IMR-90 (cell line): ENCODE measurements around the gene ITPR2. TPM values are rescaled to one million over a fixed set of nuclear protein-coding genes. Genes with fewer than 3 reads are reported as not detected.
"Not testable (repeated sequence)": the region's sequence is repeated elsewhere in the genome, so short reads cannot be mapped to it uniquely, and the experiment has no call there.

ENCODE experiments used
- ATAC-seq: fragments of 200-7000 bp; cut with Tn5 transposase; 2 replicates; pipeline ENCODE4 v1.9.1; 2020; ENCODE audit warnings: low read depth, mild to moderate bottlenecking, moderate library complexity
- BruUV-seq: library from RNA; stranded (reverse); fragments of 400-500 nt; replicated peaks from 2 replicates; lab custom pipeline; 2021; lab: Mats Ljungman, UMichigan
- CTCF ChIA-PET: fragments of 300-600 bp; formaldehyde crosslinking; extraction: SDS; loops from one replicate; lab custom pipeline; 2021; ENCODE audit warnings: antibody characterized with exemption; lab: Yijun Ruan, JAX
- POLR2A ChIA-PET: fragments of 300-600 bp; sonication (Branson Sonifier 250); formaldehyde crosslinking; loops from one replicate; lab custom pipeline; 2022; ENCODE audit warnings: antibody characterized with exemption; ENCODE audit not compliant: unreplicated experiment; lab: Charles Lee
- DNase-seq: peaks from one replicate; pipeline ENCODE4 v3.0.0; 2013
- H2AFZ ChIP-seq: replicated peaks from 2 replicates; pipeline ENCODE3; 2013; ENCODE audit warnings: low read length, mild to moderate bottlenecking; ENCODE audit not compliant: poor library complexity
- H2AK5ac ChIP-seq: 2 replicates; pipeline ENCODE4 v1.6.1; 2013; ENCODE audit warnings: low read depth, low read length, inconsistent platforms
- H2AK9ac ChIP-seq: replicated peaks from 2 replicates; pipeline ENCODE3; 2013; ENCODE audit warnings: mild to moderate bottlenecking, low read depth, low read length, moderate library complexity; ENCODE audit not compliant: poor library complexity
- H2BK120ac ChIP-seq: 2 replicates; pipeline ENCODE4 v1.6.1; 2013; ENCODE audit warnings: low read depth, low read length, inconsistent platforms
- H2BK15ac ChIP-seq: 3 replicates; pipeline ENCODE4 v1.6.1; 2013; ENCODE audit warnings: low read depth, low read length, inconsistent platforms
- H2BK20ac ChIP-seq: 2 replicates; pipeline ENCODE4 v1.6.1; 2013; ENCODE audit warnings: low read depth, mild to moderate bottlenecking, inconsistent platforms, low read length, moderate library complexity
- H2BK5ac ChIP-seq: 2 replicates; pipeline ENCODE4 v1.6.1; 2013; ENCODE audit warnings: mild to moderate bottlenecking, low read depth, low read length, inconsistent platforms; ENCODE audit not compliant: poor library complexity, severe bottlenecking
- H3K14ac ChIP-seq: replicated peaks from 2 replicates; pipeline ENCODE4 v1.6.1; 2013; ENCODE audit warnings: low read depth, low read length, inconsistent platforms
- H3K18ac ChIP-seq: 2 replicates; pipeline ENCODE4 v1.6.1; 2013; ENCODE audit warnings: low read depth, low read length, control low read depth
- H3K23ac ChIP-seq: 2 replicates; pipeline ENCODE4 v1.6.1; 2013; ENCODE audit warnings: low read depth, low read length, inconsistent platforms
- H3K27ac ChIP-seq: 2 replicates; pipeline ENCODE4 v1.5.1; 2013; ENCODE audit warnings: mild to moderate bottlenecking, control low read depth, low read length; ENCODE audit not compliant: insufficient read depth
- H3K27me3 ChIP-seq: 2 replicates; pipeline ENCODE4 v1.6.1; 2013; ENCODE audit warnings: low read length; ENCODE audit not compliant: control insufficient read depth, insufficient read depth
- H3K36me3 ChIP-seq: 2 replicates; pipeline ENCODE4 v1.6.1; 2013; ENCODE audit warnings: low read length, mixed read lengths; ENCODE audit not compliant: control insufficient read depth, insufficient read depth
- H3K4ac ChIP-seq: 2 replicates; pipeline ENCODE4 v1.6.1; 2013; ENCODE audit warnings: low read depth, low read length, inconsistent platforms
- H3K4me1 ChIP-seq: 2 replicates; pipeline ENCODE4 v1.6.1; 2013; ENCODE audit warnings: low read length, mixed read lengths; ENCODE audit not compliant: control insufficient read depth, insufficient read depth
- H3K4me2 ChIP-seq: 2 replicates; pipeline ENCODE4 v1.6.1; 2013; ENCODE audit warnings: low read depth, mild to moderate bottlenecking, control low read depth, low read length, moderate library complexity
- H3K4me3 ChIP-seq: 2 replicates; pipeline ENCODE4 v1.5.1; 2013; ENCODE audit warnings: low read depth, mild to moderate bottlenecking, control low read depth, low read length, moderate library complexity; ENCODE audit not compliant: insufficient read depth
- H3K56ac ChIP-seq: 2 replicates; pipeline ENCODE4 v1.6.1; 2013; ENCODE audit warnings: low read length, inconsistent platforms; ENCODE audit not compliant: insufficient read depth; ENCODE audit errors: extremely low read depth
- H3K79me1 ChIP-seq, 2 experiments: 2 replicates each; pipeline ENCODE4 v1.6.1; 2013; ENCODE audit warnings: low read length in 2 of 2, inconsistent platforms in 1 of 2, low read depth in 1 of 2
- H3K9ac ChIP-seq: 2 replicates; pipeline ENCODE4 v1.6.1; 2013; ENCODE audit warnings: low read depth, low read length, control low read depth
- H3K9me1 ChIP-seq: 2 replicates; pipeline ENCODE4 v1.6.1; 2013; ENCODE audit warnings: low read length, inconsistent platforms; ENCODE audit not compliant: insufficient read depth
- H3K9me3 ChIP-seq: 2 replicates; pipeline ENCODE4 v1.6.1; 2013; ENCODE audit warnings: low read length; ENCODE audit not compliant: control insufficient read depth, insufficient read depth
- H4K20me1 ChIP-seq: 2 replicates; pipeline ENCODE4 v1.6.1; 2013; ENCODE audit warnings: low read length, inconsistent platforms; ENCODE audit not compliant: insufficient read depth
- H4K5ac ChIP-seq: 2 replicates; pipeline ENCODE4 v1.6.1; 2013; ENCODE audit warnings: mild to moderate bottlenecking, low read depth, low read length, control low read depth
- H4K8ac ChIP-seq, 2 experiments: 2 replicates each; pipeline ENCODE4 v1.6.1; 2013; ENCODE audit warnings: low read depth in 2 of 2, low read length in 2 of 2, control low read depth in 1 of 2, inconsistent platforms in 1 of 2
- H4K91ac ChIP-seq: 2 replicates; pipeline ENCODE4 v1.6.1; 2013; ENCODE audit warnings: low read depth, low read length, inconsistent platforms; ENCODE audit not compliant: insufficient read depth
- CEBPB ChIP-seq: IDR thresholded peaks from 2 replicates; pipeline ENCODE4 v1.6.1; 2012; ENCODE audit warnings: low read depth, low read length, improper control_type of control experiment
- CTCF ChIP-seq: conservative IDR thresholded peaks from 2 replicates; pipeline ENCODE4 v1.5.1; 2012; ENCODE audit warnings: mild to moderate bottlenecking, low read depth, low read length, improper control_type of control experiment
- MAZ ChIP-seq: IDR thresholded peaks from 2 replicates; pipeline ENCODE4 v1.6.1; 2012; ENCODE audit warnings: low read depth, mild to moderate bottlenecking, low read length, improper control_type of control experiment, moderate library complexity, borderline replicate concordance
- NFE2L2 ChIP-seq: fragments of 150-350 bp; IDR thresholded peaks from 2 replicates; pipeline ENCODE4 v1.6.1; 2016; ENCODE audit warnings: low read depth, mild to moderate bottlenecking, low read length
- RAD21 ChIP-seq: IDR thresholded peaks from 2 replicates; pipeline ENCODE4 v1.6.1; 2012; ENCODE audit warnings: low read length, improper control_type of control experiment
- SMC3 ChIP-seq: fragments of 150-350 bp; IDR thresholded peaks from 2 replicates; pipeline ENCODE4 v1.6.1; 2016; ENCODE audit warnings: low read depth, mild to moderate bottlenecking, antibody characterized with exemption, low read length, moderate library complexity
- WGBS, 2 experiments: methylation state at CpG; one replicate each; pipeline versions ENCODE4 v1.1.5 to v1.1.7; 2013; ENCODE audit warnings: missing lambda C conversion rate in 2 of 2; ENCODE audit not compliant: insufficient read length in 1 of 2; ENCODE audit errors: extremely low coverage in 2 of 2; 5-methylcytosine and 5-hydroxymethylcytosine counted together
- dilution Hi-C: fragments of 300-500 bp; cut with HindIII; formaldehyde crosslinking; loops from one replicate; pipeline ENCODE4 v1.14.3; 2018; ENCODE audit warnings: low sequenced_read_pairs; ENCODE audit not compliant: unreplicated experiment
- in situ Hi-C: fragments of 300-500 bp; cut with MboI; formaldehyde crosslinking; loops from 3 replicates; pipeline ENCODE4 v1.14.3; 2019; ENCODE audit warnings: low sequenced_read_pairs, inconsistent platforms, mixed read lengths
- intact Hi-C: fragments of 100-400 bp; cut with micrococcal nuclease; formaldehyde crosslinking; loops from 2 replicates; pipeline ENCODE4 v1.10.0; 2022
- polyA plus RNA-seq, 3 experiments: library from polyadenylated mRNA; depleted of rRNA; stranded (reverse); fragments of >200 nt; gene quantifications; 2 replicates each; pipeline ENCODE4 v1.2.3, GENCODE V29; 2012; ENCODE audit warnings: low replicate concordance in 1 of 3
- total RNA-seq: library from RNA; depleted of rRNA; stranded (reverse); fragments of >200 nt; gene quantifications from 2 replicates; pipeline ENCODE4 v1.2.3, GENCODE V29; 2012

The ITPR2 gene
- total and polyA plus RNA-seq, 2 of the 4 experiments (the other 2 are of a cell fraction), result 1.2 to 9.0 TPM

DNA sequence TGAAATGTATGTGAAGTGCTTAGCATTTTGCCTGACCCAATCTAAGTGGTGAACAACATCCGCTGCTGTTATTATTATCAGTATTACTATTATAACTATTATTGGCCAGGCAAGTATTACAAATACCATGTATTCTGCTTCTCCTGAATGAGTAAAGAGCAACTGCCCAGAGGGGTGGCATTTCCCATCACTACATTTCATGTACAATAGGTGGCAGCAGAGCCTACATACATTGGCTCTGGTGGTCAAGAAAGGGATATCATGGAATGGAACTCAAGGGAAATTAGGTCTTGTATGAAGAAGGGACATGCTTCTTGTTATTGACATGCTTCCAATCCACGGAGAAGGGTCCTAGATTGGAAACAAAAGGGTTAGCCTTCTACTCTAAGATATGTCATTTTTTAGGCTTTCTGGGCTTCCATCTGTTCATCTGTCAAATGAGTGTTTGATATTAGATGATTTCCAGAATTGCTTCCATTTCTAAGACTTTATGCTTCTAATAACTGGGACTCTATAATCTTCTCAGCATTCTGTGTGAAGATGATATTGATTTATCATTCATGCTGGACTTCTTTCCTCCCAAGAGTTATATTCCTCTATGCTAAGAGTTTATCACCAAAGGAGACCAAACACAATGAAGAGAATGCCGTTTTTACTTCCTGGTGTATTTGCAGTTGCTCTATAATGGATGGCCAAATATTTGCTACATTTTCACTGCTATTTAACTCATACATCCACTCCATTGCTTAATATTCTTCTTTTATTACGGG, 398.5 kb downstream of the ITPR2 start:
- no peak overlapping the region for H2BK15ac ChIP-seq
- H4K5ac ChIP-seq, result no peak overlapping the region
- TF ChIP-seq RAD21, result peak; percentile 79
- no peak for TF ChIP-seq CEBPB
- TF ChIP-seq NFE2L2, result no peak
- TF ChIP-seq CTCF, result peak; percentile 81
- peak; percentile 79 for TF ChIP-seq SMC3
- no peak for TF ChIP-seq MAZ
- WGBS, 2 experiments, result no CpG with 5 or more reads among the region's 4 CpGs
- BruUV-seq, result no TSS peak
- H2AFZ ChIP-seq, result no peak overlapping the region
- H3K4ac ChIP-seq, result no peak overlapping the region
- H3K79me1 ChIP-seq, result no peaks in the 10 kb centered on the region
- ChIA-PET CTCF (interaction anchor here (1.3 to 1.8 kb wide), 2 partner anchors 311 to 315 kb away, joined by 4 to 5 read pairs; no protein-coding TSS in a partner anchor), POLR2A (no interaction called here)
- peak; percentile 68 for DNase-seq
- intact Hi-C loops, result loop anchor here (1.0 to 5.0 kb wide), 3 partner anchors 178 to 312 kb away; no protein-coding TSS in a partner anchor
- H2BK5ac ChIP-seq, result no peak overlapping the region
- H3K4me1 ChIP-seq, result no peaks in the 10 kb centered on the region
- no peak overlapping the region for H4K91ac ChIP-seq
- H2AK5ac ChIP-seq, result no peak overlapping the region
- H4K20me1 ChIP-seq, result no peaks in the 10 kb centered on the region
- no peak overlapping the region for H3K14ac ChIP-seq
- H3K4me3 ChIP-seq, result no peak overlapping the region
- no peak overlapping the region for H3K56ac ChIP-seq
- dilution Hi-C loops, result no loop called here
- H3K36me3 ChIP-seq, result no peaks in the 10 kb centered on the region
- no peak overlapping the region for H3K18ac ChIP-seq
- no peak overlapping the region for H3K27ac ChIP-seq
- in situ Hi-C loops, result no loop called here
- no peak overlapping the region for H2BK20ac ChIP-seq
- no peaks in the 10 kb centered on the region for H3K27me3 ChIP-seq
- no peak overlapping the region for H3K23ac ChIP-seq
- peak; percentile 84; the same call in 1 of the 2 replicates for ATAC-seq
- H3K4me2 ChIP-seq, result no peak overlapping the region
- H2BK120ac ChIP-seq, result no peak overlapping the region
- H3K9ac ChIP-seq, result no peak overlapping the region
- no peaks in the 10 kb centered on the region for H3K9me1 ChIP-seq
- H2AK9ac ChIP-seq, result no peak overlapping the region
- no peaks in the 10 kb centered on the region for H3K9me3 ChIP-seq
- H4K8ac ChIP-seq, result no peak overlapping the region

DNA sequence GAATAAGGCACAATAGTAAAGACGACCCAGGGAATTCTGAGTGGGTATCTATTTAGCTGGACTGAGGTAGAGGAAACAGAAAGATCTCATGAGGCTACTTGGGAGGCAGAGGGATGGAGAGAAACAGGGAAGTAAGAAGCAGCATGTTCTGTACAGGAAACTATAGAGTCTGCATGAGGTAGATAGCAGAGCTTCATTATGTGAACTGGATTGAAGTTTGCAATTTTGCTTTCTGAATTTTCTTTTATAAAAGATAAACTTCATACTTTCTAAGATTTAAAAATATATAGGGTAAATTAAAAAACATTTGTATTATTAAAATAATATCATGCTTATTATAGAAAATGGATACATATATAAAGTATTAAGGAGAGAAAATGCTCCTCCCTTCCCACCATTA, 399.3 kb downstream of the ITPR2 start:
- POLR2A ChIA-PET, CTCF ChIA-PET, H3K27me3 ChIP-seq, H2BK120ac ChIP-seq, H2AK5ac ChIP-seq, H3K79me1 ChIP-seq, H3K27ac ChIP-seq, in situ Hi-C loops, H3K4me3 ChIP-seq, BruUV-seq, H3K36me3 ChIP-seq, ATAC-seq, H3K18ac ChIP-seq, H3K9ac ChIP-seq, H3K4ac ChIP-seq, H3K9me3 ChIP-seq, H2AK9ac ChIP-seq, H2BK15ac ChIP-seq, H4K20me1 ChIP-seq, H3K9me1 ChIP-seq, H3K23ac ChIP-seq, H3K4me2 ChIP-seq, H3K4me1 ChIP-seq, H4K5ac ChIP-seq, H2BK5ac ChIP-seq, H4K8ac ChIP-seq, DNase-seq, H3K14ac ChIP-seq, H2BK20ac ChIP-seq, H2AFZ ChIP-seq, H3K56ac ChIP-seq, H4K91ac ChIP-seq, dilution Hi-C loops: not testable (repeated sequence)
- intact Hi-C loops, result loop anchor here (1.0 to 5.0 kb wide), 3 partner anchors 179 to 311 kb away; no protein-coding TSS in a partner anchor
- WGBS, 2 experiments, result no CpG with 5 or more reads among the region's 1 CpG
